ENCODE measurements around the gene FAR2.

Gene FAR2

GRCh38 chr12:29216797-29217575 is 67.9 kb downstream of the FAR2 start:
- Histone ChIP-seq H3K4me3 (ENCODE audit: low read depth in 1 of 5, low read length in 5 of 5) (peak overlapping the region in 1 of 5 donors; percentile 3), H3K27ac (ENCODE audit: low read depth, low read length) (no peak overlapping the region)

GRCh38 chr12:29220632-29221336 is 71.7 kb downstream of the FAR2 start:
- H3K4me1 ChIP-seq (ENCODE audit: control insufficient read depth in 5 of 5, insufficient read depth in 5 of 5, low read length in 5 of 5) = peaks cover 0 to 18% (median 16%) of the 10 kb centered on the region in 5 donors
- no peaks in the 10 kb centered on the region for H3K36me3 ChIP-seq (ENCODE audit: control insufficient read depth in 5 of 5, insufficient read depth in 5 of 5, low read length in 5 of 5)
- H3K4me3 ChIP-seq (ENCODE audit: low read depth in 1 of 5, low read length in 5 of 5) = no peak overlapping the region
- H3K9ac ChIP-seq (ENCODE audit: low read length in 5 of 5) = no peak overlapping the region
- no peaks in the 10 kb centered on the region for H3K27me3 ChIP-seq (ENCODE audit: control insufficient read depth in 5 of 5, insufficient read depth in 4 of 5, low read length in 5 of 5)
- H3K9me3 ChIP-seq (ENCODE audit: control insufficient read depth in 5 of 5, low read length in 5 of 5) = no peaks in the 10 kb centered on the region
- no peak overlapping the region for H3K27ac ChIP-seq (ENCODE audit: low read depth, low read length)

More at GRCh38 chr12:29216797-29217575, 67.9 kb downstream of the FAR2 start:
- Histone ChIP-seq H3K9me3 (ENCODE audit: control insufficient read depth in 5 of 5, low read length in 5 of 5) (no peaks in the 10 kb centered on the region), H3K9ac (ENCODE audit: low read length in 5 of 5) (peak overlapping the region in 1 of 5 donors; percentile 9), H3K27me3 (ENCODE audit: control insufficient read depth in 5 of 5, insufficient read depth in 4 of 5, low read length in 5 of 5) (no peaks in the 10 kb centered on the region), H3K36me3 (ENCODE audit: control insufficient read depth in 5 of 5, insufficient read depth in 5 of 5, low read length in 5 of 5) (no peaks in the 10 kb centered on the region), H3K4me1 (ENCODE audit: control insufficient read depth in 5 of 5, insufficient read depth in 5 of 5, low read length in 5 of 5) (peaks cover 0 to 15% (median 12%) of the 10 kb centered on the region in 5 donors)

GRCh38 chr12:29222200-29222599 is 73.1 kb downstream of the FAR2 start:
- Histone ChIP-seq H3K9me3 (ENCODE audit: control insufficient read depth in 5 of 5, low read length in 5 of 5) (no peaks in the 10 kb centered on the region), H3K4me3 (ENCODE audit: low read depth in 1 of 5, low read length in 5 of 5) (no peak overlapping the region), H3K9ac (ENCODE audit: low read length in 5 of 5) (no peak overlapping the region), H3K4me1 (ENCODE audit: control insufficient read depth in 5 of 5, insufficient read depth in 5 of 5, low read length in 5 of 5) (peaks cover 0 to 17% (median 13%) of the 10 kb centered on the region in 5 donors), H3K27me3 (ENCODE audit: control insufficient read depth in 5 of 5, insufficient read depth in 4 of 5, low read length in 5 of 5) (no peaks in the 10 kb centered on the region), H3K27ac (ENCODE audit: low read depth, low read length) (no peak overlapping the region), H3K36me3 (ENCODE audit: control insufficient read depth in 5 of 5, insufficient read depth in 5 of 5, low read length in 5 of 5) (no peaks in the 10 kb centered on the region)

- H3K27me3 ChIP-seq (ENCODE audit: control insufficient read depth in 5 of 5, insufficient read depth in 4 of 5, low read length in 5 of 5) = no peaks in the 10 kb centered on the region
- H3K4me1 ChIP-seq (ENCODE audit: control insufficient read depth in 5 of 5, insufficient read depth in 5 of 5, low read length in 5 of 5) = peaks cover 0 to 13% (median 8%) of the 10 kb centered on the region in 5 donors
- H3K9ac ChIP-seq (ENCODE audit: low read length in 5 of 5) = no peak overlapping the region
- no peak overlapping the region for H3K4me3 ChIP-seq (ENCODE audit: low read depth in 1 of 5, low read length in 5 of 5)
- no peaks in the 10 kb centered on the region for H3K36me3 ChIP-seq (ENCODE audit: control insufficient read depth in 5 of 5, insufficient read depth in 5 of 5, low read length in 5 of 5)
- no peak overlapping the region for H3K27ac ChIP-seq (ENCODE audit: low read depth, low read length)
- no peaks in the 10 kb centered on the region for H3K9me3 ChIP-seq (ENCODE audit: control insufficient read depth in 5 of 5, low read length in 5 of 5)
Observed at GRCh38 chr12:29223426-29223825, 74.3 kb downstream of the FAR2 start.

GRCh38 chr12:29223956-29224543 is 75.0 kb downstream of the FAR2 start:
- Histone ChIP-seq H3K4me1 (ENCODE audit: control insufficient read depth in 5 of 5, insufficient read depth in 5 of 5, low read length in 5 of 5) (peaks cover 0 to 13% (median 8%) of the 10 kb centered on the region in 5 donors), H3K9ac (ENCODE audit: low read length in 5 of 5) (no peak overlapping the region), H3K36me3 (ENCODE audit: control insufficient read depth in 5 of 5, insufficient read depth in 5 of 5, low read length in 5 of 5) (no peaks in the 10 kb centered on the region), H3K9me3 (ENCODE audit: control insufficient read depth in 5 of 5, low read length in 5 of 5) (no peaks in the 10 kb centered on the region), H3K4me3 (ENCODE audit: low read depth in 1 of 5, low read length in 5 of 5) (no peak overlapping the region), H3K27me3 (ENCODE audit: control insufficient read depth in 5 of 5, insufficient read depth in 4 of 5, low read length in 5 of 5) (no peaks in the 10 kb centered on the region), H3K27ac (ENCODE audit: low read depth, low read length) (no peak overlapping the region)

GRCh38 chr12:29224572-29224971 is 75.5 kb downstream of the FAR2 start:
- Histone ChIP-seq H3K27me3 (ENCODE audit: control insufficient read depth in 5 of 5, insufficient read depth in 4 of 5, low read length in 5 of 5) (no peaks in the 10 kb centered on the region), H3K27ac (ENCODE audit: low read depth, low read length) (no peak overlapping the region), H3K9ac (ENCODE audit: low read length in 5 of 5) (no peak overlapping the region), H3K9me3 (ENCODE audit: control insufficient read depth in 5 of 5, low read length in 5 of 5) (no peaks in the 10 kb centered on the region), H3K36me3 (ENCODE audit: control insufficient read depth in 5 of 5, insufficient read depth in 5 of 5, low read length in 5 of 5) (no peaks in the 10 kb centered on the region), H3K4me1 (ENCODE audit: control insufficient read depth in 5 of 5, insufficient read depth in 5 of 5, low read length in 5 of 5) (peaks cover 0 to 13% (median 8%) of the 10 kb centered on the region in 5 donors), H3K4me3 (ENCODE audit: low read depth in 1 of 5, low read length in 5 of 5) (no peak overlapping the region)

- no peak overlapping the region for H3K27ac ChIP-seq (ENCODE audit: low read depth, low read length)
- H3K27me3 ChIP-seq (ENCODE audit: control insufficient read depth in 5 of 5, insufficient read depth in 4 of 5, low read length in 5 of 5) = no peaks in the 10 kb centered on the region
- peaks cover 0 to 13% (median 8%) of the 10 kb centered on the region in 5 donors for H3K4me1 ChIP-seq (ENCODE audit: control insufficient read depth in 5 of 5, insufficient read depth in 5 of 5, low read length in 5 of 5)
- no peak overlapping the region for H3K9ac ChIP-seq (ENCODE audit: low read length in 5 of 5)
- no peaks in the 10 kb centered on the region for H3K9me3 ChIP-seq (ENCODE audit: control insufficient read depth in 5 of 5, low read length in 5 of 5)
- no peaks in the 10 kb centered on the region for H3K36me3 ChIP-seq (ENCODE audit: control insufficient read depth in 5 of 5, insufficient read depth in 5 of 5, low read length in 5 of 5)
- no peak overlapping the region for H3K4me3 ChIP-seq (ENCODE audit: low read depth in 1 of 5, low read length in 5 of 5)
Observed at GRCh38 chr12:29225834-29226233, 76.8 kb downstream of the FAR2 start.

GRCh38 chr12:29226616-29227015 is 77.5 kb downstream of the FAR2 start:
- Histone ChIP-seq H3K27ac (ENCODE audit: low read depth, low read length) (no peak overlapping the region), H3K36me3 (ENCODE audit: control insufficient read depth in 5 of 5, insufficient read depth in 5 of 5, low read length in 5 of 5) (no peaks in the 10 kb centered on the region), H3K9me3 (ENCODE audit: control insufficient read depth in 5 of 5, low read length in 5 of 5) (no peaks in the 10 kb centered on the region), H3K4me3 (ENCODE audit: low read depth in 1 of 5, low read length in 5 of 5) (no peak overlapping the region), H3K9ac (ENCODE audit: low read length in 5 of 5) (no peak overlapping the region), H3K4me1 (ENCODE audit: control insufficient read depth in 5 of 5, insufficient read depth in 5 of 5, low read length in 5 of 5) (peaks cover 0 to 13% (median 8%) of the 10 kb centered on the region in 5 donors), H3K27me3 (ENCODE audit: control insufficient read depth in 5 of 5, insufficient read depth in 4 of 5, low read length in 5 of 5) (no peaks in the 10 kb centered on the region)

- H3K27me3 ChIP-seq (ENCODE audit: control insufficient read depth in 5 of 5, insufficient read depth in 4 of 5, low read length in 5 of 5) = no peaks in the 10 kb centered on the region
- no peaks in the 10 kb centered on the region for H3K36me3 ChIP-seq (ENCODE audit: control insufficient read depth in 5 of 5, insufficient read depth in 5 of 5, low read length in 5 of 5)
- H3K9me3 ChIP-seq (ENCODE audit: control insufficient read depth in 5 of 5, low read length in 5 of 5) = no peaks in the 10 kb centered on the region
- H3K4me3 ChIP-seq (ENCODE audit: low read depth in 1 of 5, low read length in 5 of 5) = no peak overlapping the region
- peaks cover 0 to 19% (median 11%) of the 10 kb centered on the region in 5 donors for H3K4me1 ChIP-seq (ENCODE audit: control insufficient read depth in 5 of 5, insufficient read depth in 5 of 5, low read length in 5 of 5)
- H3K9ac ChIP-seq (ENCODE audit: low read length in 5 of 5) = no peak overlapping the region
- H3K27ac ChIP-seq (ENCODE audit: low read depth, low read length) = no peak overlapping the region
Observed at GRCh38 chr12:29228474-29229157, 79.5 kb downstream of the FAR2 start.

Measured in subcutaneous abdominal adipose tissue (tissue), 5 donors.